Heart left ventricle (tissue), 13 donors: Measurements from ENCODE around the gene ENO4.

Source experiments
- POLR2A ChIP-seq, 2 donors: fragments of 450-650 bp; IDR thresholded peaks; one replicate each; pipeline ENCODE4 v1.6.1; 2017; ENCODE audit warnings: antibody characterized with exemption in 2 of 2, mild to moderate bottlenecking in 2 of 2, moderate library complexity in 2 of 2
- TF ChIP-seq, protein P1 (sequence below), 12 donors: fragments of 200-600 bp; sonication (generic) in 4 of 12; IDR thresholded peaks; one replicate each; pipeline versions ENCODE4 v1.5.0 to v1.8.0; 2018 to 2022; ENCODE audit warnings: antibody characterized with exemption in 12 of 12, mild to moderate bottlenecking in 5 of 12
- donor health status: ischemic (EF 13 %, LVEDD 7.1; RV severe dilation, severe dysfunction).
- donor health status: DM: no; HTN: yes; CAD: no.
- donor health status: DM: no; HTN: no; CAD: no.
- donor health status: ischemic (EF 25% LVEDD 6.9; RV normal size, moderate dysfunction).
- donor health status: ischemic (EF 25% LVEDD 5.7; RV mildly dilated, moderate dysfunction).
- donor health status: ischemic (EF 35%, LVEDD 5.7; RV mildly dilated, moderate dysfunction).
- donor health status: nonischemic (EF 11% LVEDD 7.7; RV severe dilation, severe dysfunction).
- donor health status: DM: yes; HTN: yes; CAD: no.
- donor health status: PGD.
- donor health status: ischemic (EF 29% LVEDD 5.4; RV normal size, mild dysfunction).
- donor health status: nonischemic (EF 23%, LVEDD 6.1; RV moderate dilation, normal function).

DNA sequence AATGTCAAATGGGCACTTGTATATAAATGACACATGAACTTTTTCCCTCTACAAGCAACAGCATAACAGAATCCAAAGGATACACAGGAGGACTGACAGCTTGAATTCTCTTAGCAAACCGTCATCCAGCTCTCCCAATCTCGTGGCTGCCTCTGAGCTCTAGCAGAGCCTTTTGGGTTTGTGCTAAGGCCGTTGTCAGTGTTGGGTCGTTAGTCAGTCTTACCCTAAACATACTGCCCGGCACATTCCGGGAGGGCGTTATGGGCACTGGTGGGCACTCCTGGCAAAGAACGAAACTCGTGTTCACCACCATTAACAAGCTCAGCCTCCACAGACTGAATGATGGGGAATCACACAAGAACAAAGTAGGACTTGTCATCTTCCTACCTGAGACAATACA is 19.6 kb upstream of the ENO4 start:
- TF ChIP-seq, protein P1, sequence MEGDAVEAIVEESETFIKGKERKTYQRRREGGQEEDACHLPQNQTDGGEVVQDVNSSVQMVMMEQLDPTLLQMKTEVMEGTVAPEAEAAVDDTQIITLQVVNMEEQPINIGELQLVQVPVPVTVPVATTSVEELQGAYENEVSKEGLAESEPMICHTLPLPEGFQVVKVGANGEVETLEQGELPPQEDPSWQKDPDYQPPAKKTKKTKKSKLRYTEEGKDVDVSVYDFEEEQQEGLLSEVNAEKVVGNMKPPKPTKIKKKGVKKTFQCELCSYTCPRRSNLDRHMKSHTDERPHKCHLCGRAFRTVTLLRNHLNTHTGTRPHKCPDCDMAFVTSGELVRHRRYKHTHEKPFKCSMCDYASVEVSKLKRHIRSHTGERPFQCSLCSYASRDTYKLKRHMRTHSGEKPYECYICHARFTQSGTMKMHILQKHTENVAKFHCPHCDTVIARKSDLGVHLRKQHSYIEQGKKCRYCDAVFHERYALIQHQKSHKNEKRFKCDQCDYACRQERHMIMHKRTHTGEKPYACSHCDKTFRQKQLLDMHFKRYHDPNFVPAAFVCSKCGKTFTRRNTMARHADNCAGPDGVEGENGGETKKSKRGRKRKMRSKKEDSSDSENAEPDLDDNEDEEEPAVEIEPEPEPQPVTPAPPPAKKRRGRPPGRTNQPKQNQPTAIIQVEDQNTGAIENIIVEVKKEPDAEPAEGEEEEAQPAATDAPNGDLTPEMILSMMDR (IDR thresholded peaks at IDR 0.05) = no peak
- no peak for TF ChIP-seq POLR2A (IDR thresholded peaks at IDR 0.05)
